ENCODE data around the gene ATRIP.

DNA sequence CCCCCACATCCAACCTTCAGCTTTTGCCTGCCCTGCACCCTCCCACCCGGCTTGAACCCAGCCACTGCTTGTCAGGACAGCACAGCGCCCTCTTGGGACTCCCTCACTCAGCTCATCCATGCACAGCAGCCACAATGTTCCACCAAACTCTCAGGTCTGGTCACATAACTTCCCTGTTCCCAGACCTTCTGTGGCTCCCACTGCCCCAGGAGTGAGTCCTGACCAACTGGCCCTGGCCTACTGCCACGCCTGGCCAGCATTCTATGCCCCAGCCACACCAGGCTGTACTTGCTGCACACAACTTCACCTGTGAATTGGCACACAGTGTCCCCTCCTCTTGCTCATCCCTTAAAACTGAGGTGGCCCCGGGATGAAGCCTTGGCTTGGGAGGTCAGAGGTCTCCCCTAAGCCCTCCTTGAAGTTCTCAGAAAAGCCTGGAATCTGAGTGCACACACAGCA, 37.7 kb upstream of the ATRIP start:
- TF ChIP-seq ZNF426 (tag by site-specific recombination; IDR thresholded peaks at IDR 0.05) = no peak
- TF ChIP-seq, protein P1, sequence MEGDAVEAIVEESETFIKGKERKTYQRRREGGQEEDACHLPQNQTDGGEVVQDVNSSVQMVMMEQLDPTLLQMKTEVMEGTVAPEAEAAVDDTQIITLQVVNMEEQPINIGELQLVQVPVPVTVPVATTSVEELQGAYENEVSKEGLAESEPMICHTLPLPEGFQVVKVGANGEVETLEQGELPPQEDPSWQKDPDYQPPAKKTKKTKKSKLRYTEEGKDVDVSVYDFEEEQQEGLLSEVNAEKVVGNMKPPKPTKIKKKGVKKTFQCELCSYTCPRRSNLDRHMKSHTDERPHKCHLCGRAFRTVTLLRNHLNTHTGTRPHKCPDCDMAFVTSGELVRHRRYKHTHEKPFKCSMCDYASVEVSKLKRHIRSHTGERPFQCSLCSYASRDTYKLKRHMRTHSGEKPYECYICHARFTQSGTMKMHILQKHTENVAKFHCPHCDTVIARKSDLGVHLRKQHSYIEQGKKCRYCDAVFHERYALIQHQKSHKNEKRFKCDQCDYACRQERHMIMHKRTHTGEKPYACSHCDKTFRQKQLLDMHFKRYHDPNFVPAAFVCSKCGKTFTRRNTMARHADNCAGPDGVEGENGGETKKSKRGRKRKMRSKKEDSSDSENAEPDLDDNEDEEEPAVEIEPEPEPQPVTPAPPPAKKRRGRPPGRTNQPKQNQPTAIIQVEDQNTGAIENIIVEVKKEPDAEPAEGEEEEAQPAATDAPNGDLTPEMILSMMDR (tag by site-specific recombination; IDR thresholded peaks at IDR 0.05) = no peak
- no peak for TF ChIP-seq REPIN1 (tag by site-specific recombination; IDR thresholded peaks at IDR 0.05; ENCODE audit: low read depth)
- TF ChIP-seq ZEB2 (tag by site-specific recombination; IDR thresholded peaks at IDR 0.05) = no peak
- TF ChIP-seq ZNF501 (tag by site-specific recombination; IDR thresholded peaks at IDR 0.05) = no peak
- TF ChIP-seq, protein P2, sequence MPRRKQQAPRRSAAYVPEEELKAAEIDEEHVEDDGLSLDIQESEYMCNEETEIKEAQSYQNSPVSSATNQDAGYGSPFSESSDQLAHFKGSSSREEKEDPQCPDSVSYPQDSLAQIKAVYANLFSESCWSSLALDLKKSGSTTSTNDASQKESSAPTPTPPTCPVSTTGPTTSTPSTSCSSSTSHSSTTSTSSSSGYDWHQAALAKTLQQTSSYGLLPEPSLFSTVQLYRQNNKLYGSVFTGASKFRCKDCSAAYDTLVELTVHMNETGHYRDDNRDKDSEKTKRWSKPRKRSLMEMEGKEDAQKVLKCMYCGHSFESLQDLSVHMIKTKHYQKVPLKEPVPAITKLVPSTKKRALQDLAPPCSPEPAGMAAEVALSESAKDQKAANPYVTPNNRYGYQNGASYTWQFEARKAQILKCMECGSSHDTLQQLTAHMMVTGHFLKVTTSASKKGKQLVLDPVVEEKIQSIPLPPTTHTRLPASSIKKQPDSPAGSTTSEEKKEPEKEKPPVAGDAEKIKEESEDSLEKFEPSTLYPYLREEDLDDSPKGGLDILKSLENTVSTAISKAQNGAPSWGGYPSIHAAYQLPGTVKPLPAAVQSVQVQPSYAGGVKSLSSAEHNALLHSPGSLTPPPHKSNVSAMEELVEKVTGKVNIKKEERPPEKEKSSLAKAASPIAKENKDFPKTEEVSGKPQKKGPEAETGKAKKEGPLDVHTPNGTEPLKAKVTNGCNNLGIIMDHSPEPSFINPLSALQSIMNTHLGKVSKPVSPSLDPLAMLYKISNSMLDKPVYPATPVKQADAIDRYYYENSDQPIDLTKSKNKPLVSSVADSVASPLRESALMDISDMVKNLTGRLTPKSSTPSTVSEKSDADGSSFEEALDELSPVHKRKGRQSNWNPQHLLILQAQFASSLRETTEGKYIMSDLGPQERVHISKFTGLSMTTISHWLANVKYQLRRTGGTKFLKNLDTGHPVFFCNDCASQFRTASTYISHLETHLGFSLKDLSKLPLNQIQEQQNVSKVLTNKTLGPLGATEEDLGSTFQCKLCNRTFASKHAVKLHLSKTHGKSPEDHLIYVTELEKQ (tag by site-specific recombination; IDR thresholded peaks at IDR 0.05; ENCODE audit: borderline replicate concordance) = no peak
- TF ChIP-seq, protein P3, sequence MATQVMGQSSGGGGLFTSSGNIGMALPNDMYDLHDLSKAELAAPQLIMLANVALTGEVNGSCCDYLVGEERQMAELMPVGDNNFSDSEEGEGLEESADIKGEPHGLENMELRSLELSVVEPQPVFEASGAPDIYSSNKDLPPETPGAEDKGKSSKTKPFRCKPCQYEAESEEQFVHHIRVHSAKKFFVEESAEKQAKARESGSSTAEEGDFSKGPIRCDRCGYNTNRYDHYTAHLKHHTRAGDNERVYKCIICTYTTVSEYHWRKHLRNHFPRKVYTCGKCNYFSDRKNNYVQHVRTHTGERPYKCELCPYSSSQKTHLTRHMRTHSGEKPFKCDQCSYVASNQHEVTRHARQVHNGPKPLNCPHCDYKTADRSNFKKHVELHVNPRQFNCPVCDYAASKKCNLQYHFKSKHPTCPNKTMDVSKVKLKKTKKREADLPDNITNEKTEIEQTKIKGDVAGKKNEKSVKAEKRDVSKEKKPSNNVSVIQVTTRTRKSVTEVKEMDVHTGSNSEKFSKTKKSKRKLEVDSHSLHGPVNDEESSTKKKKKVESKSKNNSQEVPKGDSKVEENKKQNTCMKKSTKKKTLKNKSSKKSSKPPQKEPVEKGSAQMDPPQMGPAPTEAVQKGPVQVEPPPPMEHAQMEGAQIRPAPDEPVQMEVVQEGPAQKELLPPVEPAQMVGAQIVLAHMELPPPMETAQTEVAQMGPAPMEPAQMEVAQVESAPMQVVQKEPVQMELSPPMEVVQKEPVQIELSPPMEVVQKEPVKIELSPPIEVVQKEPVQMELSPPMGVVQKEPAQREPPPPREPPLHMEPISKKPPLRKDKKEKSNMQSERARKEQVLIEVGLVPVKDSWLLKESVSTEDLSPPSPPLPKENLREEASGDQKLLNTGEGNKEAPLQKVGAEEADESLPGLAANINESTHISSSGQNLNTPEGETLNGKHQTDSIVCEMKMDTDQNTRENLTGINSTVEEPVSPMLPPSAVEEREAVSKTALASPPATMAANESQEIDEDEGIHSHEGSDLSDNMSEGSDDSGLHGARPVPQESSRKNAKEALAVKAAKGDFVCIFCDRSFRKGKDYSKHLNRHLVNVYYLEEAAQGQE (tag by site-specific recombination; IDR thresholded peaks at IDR 0.05) = no peak
- TF ChIP-seq ZNF184 (tag by site-specific recombination; IDR thresholded peaks at IDR 0.05) = no peak
- no peak for TF ChIP-seq ZSCAN23 (tag by site-specific recombination; IDR thresholded peaks at IDR 0.05)
